Neuronal stem cell (in vitro differentiated cells): Measurements from ENCODE around the gene REV3L.

Experiments
- DNase-seq: peaks from one replicate; pipeline ENCODE4 v3.0.0-alpha.2; 2013; ENCODE audit warnings: low spot score
- H2AFZ ChIP-seq: one replicate; pipeline ENCODE4 v1.6.1; 2013; ENCODE audit warnings: mild to moderate bottlenecking, low read length, inconsistent platforms
- H2AK5ac ChIP-seq: 2 replicates; pipeline ENCODE4 v1.6.1; 2013; ENCODE audit warnings: low read depth, mild to moderate bottlenecking, inconsistent platforms, low read length, moderate library complexity, mixed read lengths
- H2BK120ac ChIP-seq: 2 replicates; pipeline ENCODE4 v1.6.1; 2013; ENCODE audit warnings: low read depth, mild to moderate bottlenecking, inconsistent platforms, low read length, moderate library complexity, mixed read lengths
- H2BK12ac ChIP-seq: one replicate; pipeline ENCODE4 v1.6.1; 2013; ENCODE audit warnings: low read length, inconsistent platforms
- H2BK15ac ChIP-seq: 2 replicates; pipeline ENCODE4 v1.6.1; 2013; ENCODE audit warnings: mild to moderate bottlenecking, low read length, inconsistent platforms, mixed read lengths
- H2BK5ac ChIP-seq: one replicate; pipeline ENCODE4 v1.6.1; 2013; ENCODE audit warnings: inconsistent platforms, mild to moderate bottlenecking, low read length, moderate library complexity
- H3K14ac ChIP-seq: one replicate; pipeline ENCODE4 v1.6.1; 2013; ENCODE audit warnings: low read length, inconsistent platforms
- H3K18ac ChIP-seq: 2 replicates; pipeline ENCODE4 v1.6.1; 2013; ENCODE audit warnings: low read length, inconsistent platforms
- H3K23ac ChIP-seq: 2 replicates; pipeline ENCODE4 v1.6.1; 2013; ENCODE audit warnings: low read depth, mild to moderate bottlenecking, mixed read lengths, low read length, inconsistent platforms; ENCODE audit not compliant: poor library complexity
- H3K27ac ChIP-seq: replicated peaks from 3 replicates; pipeline ENCODE4 v1.5.1; 2013; ENCODE audit warnings: low read length, inconsistent platforms
- H3K27me3 ChIP-seq, 3 experiments: 2 replicates each; pipeline ENCODE4 v1.6.1; 2013; ENCODE audit warnings: low read length in 3 of 3, mild to moderate bottlenecking in 2 of 3, inconsistent platforms in 1 of 3, low read depth in 1 of 3, mixed read lengths in 1 of 3, moderate library complexity in 1 of 3; ENCODE audit not compliant: control insufficient read depth in 3 of 3, insufficient read depth in 3 of 3
- H3K36me3 ChIP-seq, 2 donors: replicated peaks in 1 of 2; 2 replicates each; pipeline ENCODE4 v1.6.1; 2013; ENCODE audit warnings: low read length in 2 of 2; ENCODE audit not compliant: control insufficient read depth in 2 of 2, insufficient read depth in 2 of 2
- H3K4ac ChIP-seq: 2 replicates; pipeline ENCODE4 v1.6.1; 2013; ENCODE audit warnings: inconsistent platforms, mild to moderate bottlenecking, low read length, moderate library complexity
- H3K4me1 ChIP-seq, 2 donors: 1 replicate in 1 of 2; 2 replicates in 1 of 2; pipeline ENCODE4 v1.6.1; 2013; ENCODE audit warnings: low read length in 2 of 2, low read depth in 1 of 2; ENCODE audit not compliant: control insufficient read depth in 2 of 2, insufficient read depth in 1 of 2
- H3K4me2 ChIP-seq: one replicate; pipeline ENCODE4 v1.6.1; 2013; ENCODE audit warnings: mild to moderate bottlenecking, low read length, inconsistent platforms; ENCODE audit not compliant: insufficient read depth, poor library complexity, severe bottlenecking
- H3K4me3 ChIP-seq, 2 donors: 2 replicates each; pipeline ENCODE4 v1.5.1; 2013; ENCODE audit warnings: low read length in 2 of 2, mild to moderate bottlenecking in 2 of 2, inconsistent platforms in 1 of 2, moderate library complexity in 1 of 2
- H3K79me1 ChIP-seq: one replicate; pipeline ENCODE4 v1.6.1; 2013; ENCODE audit warnings: low read depth, mild to moderate bottlenecking, inconsistent platforms, low read length, moderate library complexity
- H3K9ac ChIP-seq: one replicate; pipeline ENCODE4 v1.6.1; 2013; ENCODE audit warnings: mild to moderate bottlenecking, low read depth, low read length, inconsistent platforms; ENCODE audit not compliant: poor library complexity
- H3K9me3 ChIP-seq, 2 donors: replicated peaks in 1 of 2; 2 replicates each; pipeline versions ENCODE3 to v1.6.1; 2013; ENCODE audit warnings: low read length in 2 of 2, mild to moderate bottlenecking in 2 of 2, inconsistent platforms in 1 of 2, low read depth in 1 of 2, mixed read lengths in 1 of 2, moderate library complexity in 1 of 2; ENCODE audit not compliant: control insufficient read depth in 2 of 2, insufficient read depth in 1 of 2
- H4K8ac ChIP-seq: one replicate; pipeline ENCODE4 v1.6.1; 2013; ENCODE audit warnings: low read depth, mild to moderate bottlenecking, inconsistent platforms, low read length, moderate library complexity
- H4K91ac ChIP-seq: one replicate; pipeline ENCODE4 v1.6.1; 2013; ENCODE audit warnings: low read length, low read depth, mild to moderate bottlenecking, inconsistent platforms; ENCODE audit not compliant: poor library complexity
- WGBS, 2 donors: extraction: QIAGEN DNeasy Blood & Tissue Kit; methylation state at CpG; one replicate each; pipeline ENCODE4 v1.1.7; 2013; ENCODE audit warnings: missing lambda C conversion rate in 2 of 2, mixed read lengths in 1 of 2; ENCODE audit not compliant: insufficient read length in 2 of 2, insufficient replicate concordance in 1 of 2; ENCODE audit errors: extremely low coverage in 2 of 2; 5-methylcytosine and 5-hydroxymethylcytosine counted together

Gene REV3L

GRCh38 chr6:111338843-111339242 is 144.2 kb downstream of the REV3L start:
- no peak overlapping the region for H3K18ac ChIP-seq
- H2AFZ ChIP-seq: no peak overlapping the region
- no peak overlapping the region for H2AK5ac ChIP-seq
- H4K91ac ChIP-seq: no peak overlapping the region
- no peak overlapping the region for H3K4ac ChIP-seq
- no peak overlapping the region for H2BK120ac ChIP-seq
- H3K27me3 ChIP-seq: no peaks in the 10 kb centered on the region
- H3K79me1 ChIP-seq: no peaks in the 10 kb centered on the region
- no peak overlapping the region for H2BK12ac ChIP-seq
- no peak overlapping the region for H3K27ac ChIP-seq
- H3K14ac ChIP-seq: no peak overlapping the region
- H3K9ac ChIP-seq: no peak overlapping the region
- no peak for DNase-seq
- no peaks in the 10 kb centered on the region for H3K4me1 ChIP-seq
- no peaks in the 10 kb centered on the region for H3K9me3 ChIP-seq
- no peak overlapping the region for H2BK5ac ChIP-seq
- H3K36me3 ChIP-seq: peaks cover 0 to 75% of the 10 kb centered on the region in 2 donors
- no peak overlapping the region for H3K23ac ChIP-seq
- H2BK15ac ChIP-seq: no peak overlapping the region
- no CpG with 5 or more reads among the region's 3 CpGs for WGBS, 2 donors
- no peak overlapping the region for H4K8ac ChIP-seq
- no peak overlapping the region for H3K4me2 ChIP-seq
- H3K4me3 ChIP-seq: no peak overlapping the region

GRCh38 chr6:111337829-111338236 is 145.2 kb downstream of the REV3L start:
- no peak overlapping the region for H2BK15ac ChIP-seq

DNA sequence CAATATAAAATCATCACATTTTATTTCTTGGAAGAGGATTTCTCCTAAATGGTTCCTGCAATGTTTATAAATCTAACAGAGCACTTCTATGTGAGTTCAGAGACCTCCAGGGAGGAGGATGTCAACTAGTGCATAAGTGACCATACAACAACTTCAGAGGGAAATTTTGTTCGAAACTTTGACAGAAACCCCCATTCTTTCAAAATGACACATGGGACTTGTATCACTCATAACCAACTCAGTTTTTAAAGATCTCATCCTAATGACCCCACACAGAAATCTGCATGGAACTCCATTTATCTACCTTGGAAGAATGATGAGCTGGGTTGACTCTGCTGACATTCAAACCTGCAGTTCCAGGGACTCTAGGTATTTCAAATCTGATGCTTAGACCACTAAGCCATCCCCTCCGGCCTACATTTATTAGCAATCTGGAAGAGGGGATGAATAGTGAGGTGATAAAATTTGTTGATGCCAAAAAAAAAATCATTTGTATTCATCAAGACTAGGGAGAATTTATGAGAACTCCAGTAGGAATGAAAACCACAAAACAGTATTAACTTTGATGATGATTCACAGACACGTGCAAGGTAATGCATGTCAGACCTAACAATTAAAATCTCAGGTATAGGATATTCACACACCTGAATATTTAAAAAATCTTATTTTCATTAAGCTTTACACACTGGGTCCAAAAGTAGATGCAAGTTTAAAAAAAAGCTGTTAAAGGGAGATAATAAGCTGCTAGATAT is 153.0 kb downstream of the REV3L start:
- Histone ChIP-seq H2BK5ac (no peak overlapping the region), H3K4me3 (no peak overlapping the region), H3K23ac (no peak overlapping the region), H3K4me2 (no peak overlapping the region), H3K4ac (no peak overlapping the region), H4K8ac (no peak overlapping the region), H2AK5ac (no peak overlapping the region), H2BK12ac (no peak overlapping the region), H3K9ac (no peak overlapping the region), H3K27me3 (no peaks in the 10 kb centered on the region), H2AFZ (no peak overlapping the region), H3K9me3 (no peaks in the 10 kb centered on the region), H3K18ac (no peak overlapping the region), H4K91ac (no peak overlapping the region), H3K36me3 (peaks cover 0 to 95% of the 10 kb centered on the region in 2 donors), H3K14ac (no peak overlapping the region), H3K27ac (no peak overlapping the region), H2BK15ac (no peak overlapping the region), H3K4me1 (no peaks in the 10 kb centered on the region), H3K79me1 (no peaks in the 10 kb centered on the region), H2BK120ac (no peak overlapping the region)
- no peak for DNase-seq
- WGBS, 2 donors: no CpG with 5 or more reads among the region's 3 CpGs

More at GRCh38 chr6:111337829-111338236, 145.2 kb downstream of the REV3L start:
- H3K23ac ChIP-seq: no peak overlapping the region
- no peak overlapping the region for H3K9ac ChIP-seq
- peaks cover 0 to 74% of the 10 kb centered on the region in 2 donors for H3K36me3 ChIP-seq
- no peaks in the 10 kb centered on the region for H3K9me3 ChIP-seq
- H3K14ac ChIP-seq: no peak overlapping the region
- no peak overlapping the region for H3K27ac ChIP-seq
- no peak overlapping the region for H3K4me3 ChIP-seq
- H3K4me1 ChIP-seq: no peaks in the 10 kb centered on the region
- no peak overlapping the region for H2BK120ac ChIP-seq
- no peak overlapping the region for H3K4me2 ChIP-seq
- no peak overlapping the region for H2AK5ac ChIP-seq
- H3K4ac ChIP-seq: no peak overlapping the region
- H2BK12ac ChIP-seq: no peak overlapping the region
- no peak overlapping the region for H4K91ac ChIP-seq
- WGBS, 2 donors: no CpG with 5 or more reads among the region's 1 CpG
- H3K79me1 ChIP-seq: no peaks in the 10 kb centered on the region
- DNase-seq: no peak
- no peak overlapping the region for H4K8ac ChIP-seq
- H2BK5ac ChIP-seq: no peak overlapping the region
- no peak overlapping the region for H3K18ac ChIP-seq
- H2AFZ ChIP-seq: no peak overlapping the region
- no peaks in the 10 kb centered on the region for H3K27me3 ChIP-seq

DNA sequence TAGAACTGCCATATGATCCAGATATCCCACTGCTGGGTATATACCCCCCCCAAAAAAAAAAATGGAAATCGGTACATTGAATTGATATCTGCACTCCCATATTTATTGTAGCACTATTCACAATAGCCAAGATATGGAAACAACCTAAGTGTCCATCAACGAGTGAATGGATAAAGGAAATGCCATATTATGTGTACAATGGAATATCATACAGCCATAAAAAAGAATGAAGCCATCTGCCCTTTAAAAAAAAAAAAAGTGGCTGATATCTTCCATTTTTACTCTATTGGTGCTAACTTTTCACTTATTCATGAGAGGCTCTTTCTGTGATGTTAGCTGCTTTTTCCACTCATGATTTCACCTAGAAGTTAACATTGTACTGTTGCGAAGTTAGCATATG is 156.5 kb downstream of the REV3L start:
- Histone ChIP-seq H3K23ac (no peak overlapping the region), H3K9me3 (no peaks in the 10 kb centered on the region), H3K4me1 (no peaks in the 10 kb centered on the region), H2BK12ac (no peak overlapping the region), H3K27me3 (no peaks in the 10 kb centered on the region), H3K4me2 (no peak overlapping the region), H2AFZ (no peak overlapping the region), H2BK120ac (no peak overlapping the region), H3K9ac (no peak overlapping the region), H3K18ac (no peak overlapping the region), H3K4me3 (no peak overlapping the region), H3K4ac (no peak overlapping the region), H2AK5ac (no peak overlapping the region), H2BK5ac (no peak overlapping the region), H3K79me1 (no peaks in the 10 kb centered on the region), H3K27ac (no peak overlapping the region), H3K14ac (no peak overlapping the region), H4K91ac (no peak overlapping the region), H4K8ac (no peak overlapping the region), H3K36me3 (peaks cover 0 to 94% of the 10 kb centered on the region in 2 donors), H2BK15ac (no peak overlapping the region)
- no CpG with 5 or more reads among the region's 3 CpGs for WGBS, 2 donors
- DNase-seq: no peak
